ENCODE measurements around the gene HDAC4.

GRCh38 chr2:239141021-239141760 lies 259.6 kb downstream of the HDAC4 start:
- TF ChIP-seq CTCF (IDR thresholded peaks at IDR 0.05) (no peak), POLR2A (IDR thresholded peaks at IDR 0.05) (no peak), EP300 (IDR thresholded peaks at IDR 0.05) (no peak)

Data from stomach (tissue), 4 donors.